CD4-positive, alpha-beta memory T cell (primary cell): ENCODE data around the gene LYSMD1. TPM values are rescaled to one million over a fixed set of nuclear protein-coding genes. Genes with fewer than 3 reads are reported as not detected.

Experiments
- CTCF ChIA-PET: fragments of 350-600 bp; sonication (Branson Sonifier 250); formaldehyde crosslinking; loops from one replicate; lab custom pipeline; 2021; ENCODE audit warnings: inconsistent platforms; ENCODE audit not compliant: partially characterized antibody; lab: Charles Lee
- POLR2A ChIA-PET: fragments of 350-600 bp; sonication (Branson Sonifier 250); formaldehyde crosslinking; loops from one replicate; lab custom pipeline; 2021; ENCODE audit not compliant: partially characterized antibody; lab: Charles Lee
- DNase-seq, 5 donors: peaks; one replicate each; pipeline versions ENCODE4 v3.0.0 to v3.0.0-alpha.2; 2020 to 2022; ENCODE audit warnings: mixed read lengths in 1 of 5
- H3K27ac ChIP-seq: one replicate; pipeline ENCODE4 v1.7.0; 2013; ENCODE audit warnings: low read depth, low read length
- H3K27me3 ChIP-seq: 2 replicates; pipeline ENCODE4 v1.7.0; 2013; ENCODE audit warnings: mild to moderate bottlenecking, low read length, moderate library complexity; ENCODE audit not compliant: insufficient read depth
- H3K36me3 ChIP-seq: 2 replicates; pipeline ENCODE4 v1.7.0; 2013; ENCODE audit warnings: mild to moderate bottlenecking, low read length, moderate library complexity; ENCODE audit not compliant: insufficient read depth
- H3K4me1 ChIP-seq: 2 replicates; pipeline ENCODE4 v1.7.0; 2013; ENCODE audit warnings: mild to moderate bottlenecking, low read length, moderate library complexity; ENCODE audit not compliant: insufficient read depth
- H3K4me3 ChIP-seq, 2 donors: one replicate each; pipeline ENCODE4 v1.7.0; 2013; ENCODE audit warnings: low read length in 2 of 2, mild to moderate bottlenecking in 1 of 2
- H3K9me3 ChIP-seq, 2 donors: one replicate each; pipeline ENCODE4 v1.7.0; 2013; ENCODE audit warnings: low read length in 2 of 2, control low read depth in 1 of 2; ENCODE audit not compliant: control insufficient read depth in 1 of 2
- H3K27ac Mint-ChIP-seq, 7 donors: one replicate each; pipeline ENCODE4 v1.8.0; 2020 to 2021; ENCODE audit warnings: mixed read lengths in 7 of 7, mild to moderate bottlenecking in 6 of 7, inconsistent platforms in 3 of 7, moderate library complexity in 3 of 7
- H3K27me3 Mint-ChIP-seq, 2 donors: one replicate each; pipeline ENCODE4 v1.8.0; 2020 to 2021; ENCODE audit warnings: mixed read lengths in 2 of 2
- H3K36me3 Mint-ChIP-seq, 2 donors: one replicate each; pipeline ENCODE4 v1.8.0; 2020 to 2021; ENCODE audit warnings: mixed read lengths in 2 of 2, inconsistent platforms in 1 of 2, mild to moderate bottlenecking in 1 of 2
- H3K4me1 Mint-ChIP-seq, 4 donors: one replicate each; pipeline ENCODE4 v1.8.0; 2020 to 2021; ENCODE audit warnings: mixed read lengths in 4 of 4, mild to moderate bottlenecking in 1 of 4
- H3K4me3 Mint-ChIP-seq, 8 donors: one replicate each; pipeline ENCODE4 v1.8.0; 2020 to 2021; ENCODE audit warnings: mixed read lengths in 8 of 8, mild to moderate bottlenecking in 7 of 8, moderate library complexity in 6 of 8, inconsistent platforms in 3 of 8
- H3K9me3 Mint-ChIP-seq, 8 donors: one replicate each; pipeline ENCODE4 v1.8.0; 2020 to 2021; ENCODE audit warnings: mixed read lengths in 8 of 8, mild to moderate bottlenecking in 5 of 8, inconsistent platforms in 3 of 8, moderate library complexity in 1 of 8
- intact Hi-C: fragments of 100-400 bp; cut with micrococcal nuclease; formaldehyde crosslinking; loops from one replicate; pipeline ENCODE4 v1.15.1; 2023
- polyA plus RNA-seq, 2 donors: library from polyadenylated mRNA; unstranded; fragments of 300-500 nt; fragmentation: Illumina TruSeq; gene quantifications; one replicate each; pipeline ENCODE4 v1.2.3, GENCODE V29; 2021
- total RNA-seq, 2 experiments: library from RNA; stranded (reverse); gene quantifications; one replicate each; pipeline ENCODE4 v1.2.3, GENCODE V29; 2021

LYSMD1 gene
- total and polyA plus RNA-seq, 4 experiments from 2014 or later, result 0.59 to 1.3 (median 1.0) TPM; not detected in 1

DNA sequence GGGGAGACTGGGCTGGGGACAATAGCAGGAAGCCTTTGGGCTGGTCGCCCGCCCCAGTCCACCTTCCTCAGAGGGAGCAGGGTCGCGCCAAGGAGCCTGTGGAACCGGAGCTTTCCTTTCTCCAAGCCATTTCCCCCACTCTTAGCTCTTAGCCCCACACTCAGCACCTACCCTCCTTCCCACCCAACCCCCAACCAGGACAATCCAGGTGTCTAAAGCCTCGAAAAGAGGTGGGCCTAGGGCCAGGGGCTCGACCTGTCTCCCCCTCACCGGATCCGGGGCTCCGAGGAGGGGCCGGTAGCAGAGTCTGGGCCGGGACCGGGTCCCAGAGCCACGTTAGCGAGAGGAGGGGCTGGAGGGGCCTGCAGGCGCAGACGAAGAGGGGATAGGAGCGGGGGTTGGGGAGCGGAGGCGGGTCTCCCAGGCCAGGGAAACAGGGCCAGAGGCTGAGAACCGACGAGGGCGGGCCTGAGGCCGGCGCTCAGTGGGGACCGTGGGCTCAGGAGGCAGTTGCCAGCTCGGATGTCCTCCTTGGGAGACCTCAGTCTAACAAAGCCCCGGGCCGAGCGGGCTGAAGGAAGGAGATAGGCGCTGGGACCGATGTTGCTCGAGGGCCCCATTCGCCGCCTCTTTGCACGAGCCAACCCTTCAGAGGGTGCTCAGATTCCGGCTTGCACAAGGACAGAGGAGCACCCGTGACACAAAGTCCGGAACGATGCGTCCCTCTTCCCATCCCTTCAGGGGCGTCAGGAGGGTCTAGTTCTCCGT lies 20.2 kb downstream of the LYSMD1 start:
- H3K27me3 Mint-ChIP-seq, result peaks cover 0 to 2% of the 10 kb centered on the region in 2 donors
- CTCF ChIA-PET, result interaction anchor here (0.7 to 1.7 kb wide), 4 partner anchors 10 to 46 kb away, joined by 3 to 9 read pairs (median 6); partner anchors contain the start of gene TNFAIP8L2
- H3K4me1 Mint-ChIP-seq, result peaks cover 9 to 33% (median 17%) of the 10 kb centered on the region in 4 donors
- intact Hi-C loops, result loop anchor here (1.0 to 2.0 kb wide), 2 partner anchors 12 to 15 kb away; no protein-coding TSS in a partner anchor
- Histone ChIP-seq H3K27me3 (no peaks in the 10 kb centered on the region), H3K36me3 (no peaks in the 10 kb centered on the region), H3K9me3 (no peaks in the 10 kb centered on the region), H3K27ac (peak overlapping the region; percentile 56), H3K4me3 (peak overlapping the region; percentile 83), H3K4me1 (peaks cover 24% of the 10 kb centered on the region)
- H3K36me3 Mint-ChIP-seq, result peaks cover 0 to 2% of the 10 kb centered on the region in 2 donors
- no peaks in the 10 kb centered on the region for H3K9me3 Mint-ChIP-seq
- POLR2A ChIA-PET, result interaction anchor here (1.0 to 1.6 kb wide), 4 partner anchors 11 to 167 kb away, joined by 3 to 5 read pairs (median 4); partner anchors contain the start of gene TNFAIP8L2
- peak in 2 of 5 donors; percentile 24 to 30 for DNase-seq
- H3K27ac Mint-ChIP-seq, result peak overlapping the region in 3 of 7 donors; percentile 57 to 88 (median 78)
- peak overlapping the region; percentile 92 to 98 (median 97) for H3K4me3 Mint-ChIP-seq

DNA sequence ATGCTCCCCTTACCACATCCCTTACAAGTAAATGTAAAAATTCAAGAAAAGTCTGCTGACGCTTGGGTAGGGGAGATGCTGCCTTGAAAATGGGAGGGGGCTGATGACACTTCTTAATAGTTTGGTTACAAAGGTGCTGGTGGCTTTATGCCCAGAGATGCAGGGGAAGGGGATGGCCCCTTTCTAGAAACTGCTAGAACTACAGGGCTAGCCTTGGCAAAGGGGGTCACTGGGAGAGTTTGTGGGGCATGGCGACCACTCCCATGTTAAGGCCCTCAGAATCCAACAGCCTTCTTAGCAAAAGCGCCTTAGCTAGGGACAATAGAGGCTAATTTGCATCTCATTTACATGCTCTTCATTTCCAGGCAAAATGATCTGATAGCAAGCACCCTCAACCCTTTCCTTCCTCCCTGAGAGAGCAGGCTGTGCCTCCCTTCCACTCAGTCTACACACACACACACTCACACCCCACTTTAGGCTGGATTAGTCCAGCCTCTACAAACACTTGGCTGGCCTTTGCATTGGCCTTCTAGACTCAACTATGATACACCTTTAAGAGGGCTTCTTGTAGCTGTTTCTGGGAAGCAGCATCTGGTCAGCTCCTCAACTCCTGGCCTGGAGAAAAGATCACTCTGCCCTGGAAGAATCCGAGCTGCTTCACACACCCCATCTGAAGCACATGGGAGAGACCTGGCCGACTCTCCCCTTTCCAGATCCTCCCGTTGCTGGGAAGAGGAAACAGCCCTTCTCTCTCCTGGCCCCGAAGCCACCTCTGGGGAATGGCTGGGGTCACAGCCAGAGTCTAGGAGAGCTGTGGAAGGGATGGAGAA lies 21.0 kb downstream of the LYSMD1 start:
- intact Hi-C loops, result no loop called here
- H3K4me1 ChIP-seq, result peaks cover 24% of the 10 kb centered on the region
- H3K27me3 ChIP-seq, result no peaks in the 10 kb centered on the region
- Mint-ChIP-seq H3K4me1 (peaks cover 9 to 33% (median 17%) of the 10 kb centered on the region in 4 donors), H3K4me3 (peak overlapping the region; percentile 2 to 98 (median 49)), H3K36me3 (peaks cover 0 to 2% of the 10 kb centered on the region in 2 donors), H3K9me3 (no peaks in the 10 kb centered on the region), H3K27me3 (peaks cover 0 to 2% of the 10 kb centered on the region in 2 donors), H3K27ac (peak overlapping the region in 5 of 7 donors; percentile 13 to 80 (median 24))
- H3K27ac ChIP-seq, result no peak overlapping the region
- H3K4me3 ChIP-seq, result no peak overlapping the region
- ChIA-PET CTCF (interaction anchor here (0.7 to 1.7 kb wide), 4 partner anchors 11 to 45 kb away, joined by 3 to 9 read pairs (median 6); partner anchors contain the start of gene TNFAIP8L2), POLR2A (interaction anchor here (0.6 to 1.2 kb wide), 5 partner anchors 11 to 167 kb away, joined by 3 to 5 read pairs (median 4); partner anchors contain the start of gene TNFAIP8L2)
- no peaks in the 10 kb centered on the region for H3K9me3 ChIP-seq
- H3K36me3 ChIP-seq, result no peaks in the 10 kb centered on the region
- no peak for DNase-seq

DNA sequence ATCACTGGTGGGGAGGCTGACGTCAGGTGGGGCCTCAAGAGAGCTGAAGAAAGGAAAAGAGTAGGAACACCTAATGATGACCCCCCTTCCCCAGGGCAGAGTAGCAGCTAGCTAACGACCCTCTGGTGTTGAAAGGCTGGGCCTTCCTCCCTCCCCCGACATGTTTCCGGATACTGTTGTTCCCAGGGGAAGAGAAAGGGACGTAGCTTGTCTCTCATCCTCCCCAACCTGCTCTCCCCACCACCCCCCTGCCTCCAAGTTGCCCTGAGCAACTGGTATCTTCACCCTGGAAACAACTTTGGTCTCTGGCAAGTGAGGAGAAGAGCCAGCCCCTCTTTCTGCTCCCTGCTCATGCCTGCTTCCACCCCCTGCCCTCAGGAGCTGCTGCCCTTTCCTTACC lies 21.7 kb downstream of the LYSMD1 start:
- no peaks in the 10 kb centered on the region for H3K9me3 ChIP-seq
- Mint-ChIP-seq H3K4me1 (peaks cover 9 to 33% (median 17%) of the 10 kb centered on the region in 4 donors), H3K9me3 (no peaks in the 10 kb centered on the region), H3K36me3 (peaks cover 0 to 2% of the 10 kb centered on the region in 2 donors), H3K4me3 (no peak overlapping the region), H3K27me3 (peaks cover 0 to 2% of the 10 kb centered on the region in 2 donors), H3K27ac (no peak overlapping the region)
- DNase-seq, result no peak
- no peaks in the 10 kb centered on the region for H3K36me3 ChIP-seq
- H3K4me3 ChIP-seq, result no peak overlapping the region
- H3K4me1 ChIP-seq, result peaks cover 24% of the 10 kb centered on the region
- CTCF ChIA-PET, result interaction anchor here (1.1 to 1.7 kb wide), 3 partner anchors 11 to 44 kb away, joined by 4 to 6 read pairs (median 6); partner anchors contain the start of gene TNFAIP8L2
- POLR2A ChIA-PET, result interaction anchor here (0.6 to 1.1 kb wide), 2 partner anchors 12 to 62 kb away, joined by 3 to 4 read pairs; no protein-coding TSS in a partner anchor
- H3K27ac ChIP-seq, result no peak overlapping the region
- H3K27me3 ChIP-seq, result no peaks in the 10 kb centered on the region
- intact Hi-C loops, result no loop called here

DNA sequence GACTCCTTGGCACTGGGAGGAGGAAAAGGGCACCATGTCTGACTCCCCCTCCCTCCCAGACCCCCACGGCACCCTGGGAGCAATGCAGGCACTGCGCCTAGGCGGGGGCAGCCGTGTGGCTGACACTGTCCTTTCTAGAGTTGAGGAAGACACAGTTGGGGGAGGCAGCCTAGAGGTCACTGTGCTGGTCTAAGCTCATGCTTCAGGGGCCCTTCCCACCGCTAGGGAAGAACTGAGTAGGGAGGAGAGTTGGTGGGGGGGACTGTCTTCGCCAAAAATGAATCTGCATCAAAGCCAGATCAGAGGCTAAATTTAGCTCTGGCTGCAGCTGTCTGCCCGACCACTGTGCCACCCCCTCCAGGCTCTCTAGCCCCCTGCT lies 22.7 kb downstream of the LYSMD1 start:
- Histone ChIP-seq H3K4me3 (no peak overlapping the region), H3K36me3 (no peaks in the 10 kb centered on the region), H3K4me1 (peaks cover 24% of the 10 kb centered on the region), H3K27ac (no peak overlapping the region), H3K9me3 (no peaks in the 10 kb centered on the region), H3K27me3 (no peaks in the 10 kb centered on the region)
- POLR2A ChIA-PET, result interaction anchor here (1.1 to 1.2 kb wide), 2 partner anchors 13 to 85 kb away, joined by 4 read pairs; no protein-coding TSS in a partner anchor
- Mint-ChIP-seq H3K27me3 (peaks cover 0 to 2% of the 10 kb centered on the region in 2 donors), H3K36me3 (peaks cover 0 to 2% of the 10 kb centered on the region in 2 donors), H3K9me3 (no peaks in the 10 kb centered on the region), H3K27ac (no peak overlapping the region), H3K4me3 (no peak overlapping the region), H3K4me1 (peaks cover 9 to 33% (median 17%) of the 10 kb centered on the region in 4 donors)
- intact Hi-C loops, result no loop called here
- CTCF ChIA-PET, result interaction anchor here (1.1 to 1.9 kb wide), 2 partner anchors 14 to 43 kb away, joined by 4 to 6 read pairs; partner anchors contain the start of gene TNFAIP8L2
- DNase-seq, result no peak

DNA sequence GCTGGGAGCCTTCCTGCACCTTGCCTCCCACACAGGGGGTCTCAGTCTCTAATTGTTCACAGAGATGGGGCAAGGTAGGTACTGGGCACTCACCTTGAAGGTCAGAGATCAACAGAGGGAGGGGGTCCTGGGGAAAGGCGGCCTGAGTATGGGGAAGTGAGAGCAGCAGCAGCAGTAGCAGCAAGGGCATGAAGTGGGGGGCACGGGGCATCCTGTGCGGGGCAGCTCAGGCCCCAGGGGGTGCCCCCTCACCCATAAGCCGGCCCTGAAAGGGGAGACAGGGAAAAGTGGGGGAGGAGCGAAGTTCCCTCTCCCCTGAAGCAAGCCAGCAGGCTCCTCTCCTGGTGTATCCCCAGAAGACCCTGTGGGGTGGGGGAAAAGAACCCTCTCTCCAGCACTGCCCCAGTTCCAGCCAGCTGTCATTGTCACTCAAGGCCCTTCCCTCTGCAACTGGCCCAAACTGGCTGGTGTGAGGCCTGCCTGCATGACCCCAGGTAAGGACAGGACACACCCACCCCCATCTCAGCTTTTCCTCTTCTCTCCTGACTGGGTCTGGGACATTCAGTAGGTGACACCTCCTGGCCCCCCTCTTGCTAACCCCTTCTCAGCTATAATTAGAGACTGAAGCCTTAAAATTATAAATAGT lies 23.2 kb downstream of the LYSMD1 start:
- Histone ChIP-seq H3K4me1 (peaks cover 21% of the 10 kb centered on the region), H3K27ac (no peak overlapping the region), H3K36me3 (no peaks in the 10 kb centered on the region), H3K9me3 (no peaks in the 10 kb centered on the region), H3K4me3 (no peak overlapping the region), H3K27me3 (no peaks in the 10 kb centered on the region)
- H3K36me3 Mint-ChIP-seq, result peaks cover 0 to 2% of the 10 kb centered on the region in 2 donors
- intact Hi-C loops, result no loop called here
- POLR2A ChIA-PET, result interaction anchor here (1.2 kb wide), 1 partner anchor 84 kb away, joined by 4 read pairs; no protein-coding TSS in a partner anchor
- CTCF ChIA-PET, result interaction anchor here (1.9 to 2.0 kb wide), 2 partner anchors 14 to 43 kb away, joined by 6 to 8 read pairs; partner anchors contain the start of gene TNFAIP8L2
- H3K27ac Mint-ChIP-seq, result no peak overlapping the region
- peaks cover 0 to 2% of the 10 kb centered on the region in 2 donors for H3K27me3 Mint-ChIP-seq
- no peak for DNase-seq
- H3K4me3 Mint-ChIP-seq, result no peak overlapping the region
- H3K4me1 Mint-ChIP-seq, result peaks cover 9 to 27% (median 17%) of the 10 kb centered on the region in 4 donors
- H3K9me3 Mint-ChIP-seq, result no peaks in the 10 kb centered on the region

DNA sequence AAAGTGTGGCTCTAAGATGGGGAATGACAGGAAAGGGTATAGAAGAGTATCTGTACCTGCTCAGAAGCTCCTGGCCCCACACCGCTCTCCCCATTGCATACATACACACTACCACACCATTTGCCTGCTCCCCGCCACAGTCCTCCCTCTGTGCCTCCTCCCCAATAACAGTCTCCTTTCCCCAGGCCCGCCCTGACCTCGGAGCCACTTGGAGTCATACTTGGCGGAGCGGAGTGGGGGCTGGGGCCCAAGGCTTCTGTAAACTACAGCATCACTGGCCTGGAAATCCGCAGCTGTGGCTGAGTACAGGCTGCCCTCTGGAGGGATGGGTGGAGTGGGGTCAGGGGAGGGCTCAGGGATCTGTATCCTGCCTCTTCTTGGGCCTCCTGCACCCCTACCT lies 27.9 kb downstream of the LYSMD1 start:
- Histone ChIP-seq H3K27ac (no peak overlapping the region), H3K9me3 (no peaks in the 10 kb centered on the region), H3K4me3 (no peak overlapping the region), H3K27me3 (no peaks in the 10 kb centered on the region), H3K4me1 (no peaks in the 10 kb centered on the region), H3K36me3 (no peaks in the 10 kb centered on the region)
- H3K4me1 Mint-ChIP-seq, result no peaks in the 10 kb centered on the region
- no peaks in the 10 kb centered on the region for H3K9me3 Mint-ChIP-seq
- ChIA-PET CTCF (interaction anchor here (1.1 to 1.3 kb wide), 2 partner anchors 38 to 113 kb away, joined by 3 read pairs; no protein-coding TSS in a partner anchor), POLR2A (interaction anchor here (1.2 kb wide), 1 partner anchor 27 kb away, joined by 3 read pairs; no protein-coding TSS in a partner anchor)
- no peak for DNase-seq
- H3K4me3 Mint-ChIP-seq, result no peak overlapping the region
- no peaks in the 10 kb centered on the region for H3K27me3 Mint-ChIP-seq
- H3K36me3 Mint-ChIP-seq, result peaks cover 0 to 10% of the 10 kb centered on the region in 2 donors
- H3K27ac Mint-ChIP-seq, result no peak overlapping the region
- intact Hi-C loops, result no loop called here
